Stimulated activated CD4-positive, alpha-beta T cell treated with anti-CD3 and anti-CD28 coated beads, Interleukin-4, amount 100 ng/mL, for 48 hours (primary cell): ENCODE results near the gene DAP3.
"Not testable (repeated sequence)": the region's sequence is repeated elsewhere in the genome, so short reads cannot be mapped to it uniquely, and the experiment has no call there.

ENCODE experiments used
- DNase-seq, 2 donors: peaks; one replicate each; pipeline ENCODE4 v3.0.0-alpha.2; 2020; ENCODE audit warnings: low read depth in 2 of 2

The DAP3 gene

GRCh38 chr1:155689081-155689607 lies at the start of gene DAP3:
Gene DAP3, plus strand, starts transcription at chr1:155689091. Its CDS starts 20,689 bp downstream, at chr1:155709780.
- DNase-seq = not testable (repeated sequence)

GRCh38 chr1:155640367-155640766 lies 48.5 kb upstream of the DAP3 start:
- no peak for DNase-seq

- DNase-seq = not testable (repeated sequence)
Observed at GRCh38 chr1:155642559-155643180, 46.2 kb upstream of the DAP3 start.

DNA sequence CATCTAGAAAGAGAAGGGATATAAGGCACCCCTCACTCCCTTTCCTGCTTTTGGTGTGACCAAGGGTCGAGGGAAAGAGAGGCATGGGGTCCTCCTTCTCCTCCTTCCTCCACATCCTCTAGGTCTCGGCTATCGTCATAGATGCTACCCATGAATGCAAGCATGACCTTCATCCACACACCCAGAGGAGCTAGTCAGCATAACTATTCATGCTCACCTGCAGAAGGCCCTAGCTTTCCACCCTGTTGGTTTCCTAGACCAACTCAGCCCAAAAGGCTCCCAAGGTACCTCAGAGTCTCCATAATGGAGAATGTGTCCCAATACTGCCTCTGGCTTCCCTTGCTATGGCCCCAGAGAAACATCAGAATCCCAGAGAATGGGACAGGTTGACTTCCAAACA lies 45.7 kb upstream of the DAP3 start:
- DNase-seq = no peak

DNA sequence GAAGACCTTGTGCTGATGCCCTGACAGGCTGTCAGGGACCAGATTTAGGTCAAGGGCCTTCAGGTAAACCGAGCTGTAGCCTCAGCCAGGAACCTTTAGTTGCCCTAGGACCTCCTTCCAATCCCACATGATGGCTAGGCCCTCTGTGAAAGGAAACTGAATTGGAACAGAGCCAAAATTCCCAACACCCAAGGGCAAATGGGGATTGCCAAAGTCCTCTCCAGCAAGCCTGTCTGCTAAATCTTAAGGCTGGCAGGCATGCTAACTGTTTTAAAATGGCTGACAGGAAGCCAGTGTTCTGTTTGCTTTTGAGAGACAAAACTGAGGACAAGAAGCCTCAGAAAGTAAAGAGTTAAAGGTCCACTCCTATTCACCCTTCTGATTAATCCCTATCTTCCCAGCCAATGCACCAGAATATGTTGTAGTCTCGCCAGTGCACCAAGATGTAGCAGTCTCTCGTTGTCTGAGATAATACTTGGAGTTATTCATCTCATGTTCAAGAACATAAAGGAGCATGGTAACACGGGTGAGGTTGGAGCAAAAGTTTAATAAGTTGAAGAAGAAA lies 43.8 kb upstream of the DAP3 start:
- DNase-seq = no peak

DNA sequence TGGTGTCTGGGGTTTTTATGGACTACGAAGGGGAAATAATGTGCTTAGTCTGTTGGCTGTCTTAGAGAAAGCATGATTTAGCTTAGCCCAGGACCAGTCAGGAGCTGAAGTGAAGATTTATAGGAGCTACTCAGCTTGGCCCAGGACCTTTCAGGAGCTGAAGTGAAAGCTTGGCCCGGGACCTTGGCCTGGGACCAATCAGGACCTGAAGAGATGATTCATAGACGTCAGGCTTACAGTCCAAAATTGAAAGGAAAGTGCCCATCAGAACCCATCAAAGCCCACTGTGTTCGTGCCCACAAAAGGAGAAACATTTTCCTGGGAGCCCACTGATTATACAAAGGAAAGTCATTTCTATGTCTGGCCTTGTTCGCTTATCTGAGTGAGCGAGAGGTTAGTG lies 43.2 kb upstream of the DAP3 start:
- DNase-seq = no peak

DNA sequence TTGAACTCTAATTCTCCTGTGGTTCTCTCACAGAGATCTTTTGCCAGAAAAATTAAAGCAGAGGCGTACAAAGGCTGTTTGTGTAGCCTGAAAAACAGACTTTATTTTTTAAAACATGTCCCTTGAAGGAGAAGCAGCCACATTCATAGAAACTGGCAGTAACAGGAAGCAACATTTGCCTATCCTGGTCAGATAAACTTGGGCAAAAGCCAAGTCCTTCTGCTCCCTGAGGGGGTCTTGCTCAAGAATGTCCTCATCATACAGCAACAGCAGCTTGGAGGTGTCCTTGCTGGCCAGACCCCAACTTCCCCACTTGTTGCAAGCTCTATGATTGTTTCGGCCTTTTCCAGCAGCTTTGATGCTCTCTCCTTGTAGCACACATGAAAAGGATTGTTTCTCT lies 42.6 kb upstream of the DAP3 start:
- DNase-seq = no peak

GRCh38 chr1:155648207-155649147 lies 40.4 kb upstream of the DAP3 start:
- no peak for DNase-seq

DNA sequence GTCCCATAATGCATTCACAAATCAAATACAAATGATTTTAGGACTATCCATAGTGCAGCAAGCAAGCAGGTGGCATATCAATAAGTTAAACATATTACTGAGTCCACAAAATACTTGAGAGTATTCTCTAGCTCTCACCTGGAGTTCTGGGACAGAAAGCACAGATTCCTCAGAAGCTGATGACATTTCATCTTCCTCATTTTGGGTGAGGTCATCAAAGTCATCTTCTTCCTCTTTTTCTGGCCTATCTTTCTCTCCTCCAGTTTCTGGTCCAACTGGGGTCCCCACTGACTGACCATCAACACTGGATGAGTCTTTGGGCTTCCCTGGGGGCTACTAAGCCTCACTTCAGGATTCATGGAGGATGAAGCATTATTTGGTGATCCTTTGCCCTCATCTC lies 39.2 kb upstream of the DAP3 start:
- DNase-seq = no peak

DNA sequence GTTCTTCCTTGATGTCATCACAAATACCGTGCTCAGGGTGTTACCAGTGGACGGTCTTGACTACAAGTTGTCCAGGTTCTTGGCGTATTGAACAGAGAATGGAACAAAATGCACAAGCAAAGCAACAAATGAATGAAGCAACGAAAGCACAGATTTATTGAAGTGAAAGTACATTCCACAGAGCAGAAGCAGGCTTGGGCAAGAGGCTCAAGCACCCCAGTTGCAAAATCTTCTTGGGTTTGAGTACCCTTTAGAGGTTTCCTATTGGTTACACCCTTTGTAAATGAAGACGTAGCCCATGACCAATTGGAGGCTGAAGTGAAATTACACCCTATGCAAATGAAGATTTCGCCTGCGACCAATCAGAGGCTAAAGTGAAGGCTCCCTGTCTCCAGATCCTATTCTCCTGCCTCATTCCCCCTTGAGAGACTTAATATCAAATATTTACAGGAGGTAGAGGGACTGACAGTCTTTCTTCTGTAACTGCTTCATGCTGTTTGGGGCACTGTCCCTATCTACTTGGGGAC lies 38.6 kb upstream of the DAP3 start:
- no peak for DNase-seq

DNA sequence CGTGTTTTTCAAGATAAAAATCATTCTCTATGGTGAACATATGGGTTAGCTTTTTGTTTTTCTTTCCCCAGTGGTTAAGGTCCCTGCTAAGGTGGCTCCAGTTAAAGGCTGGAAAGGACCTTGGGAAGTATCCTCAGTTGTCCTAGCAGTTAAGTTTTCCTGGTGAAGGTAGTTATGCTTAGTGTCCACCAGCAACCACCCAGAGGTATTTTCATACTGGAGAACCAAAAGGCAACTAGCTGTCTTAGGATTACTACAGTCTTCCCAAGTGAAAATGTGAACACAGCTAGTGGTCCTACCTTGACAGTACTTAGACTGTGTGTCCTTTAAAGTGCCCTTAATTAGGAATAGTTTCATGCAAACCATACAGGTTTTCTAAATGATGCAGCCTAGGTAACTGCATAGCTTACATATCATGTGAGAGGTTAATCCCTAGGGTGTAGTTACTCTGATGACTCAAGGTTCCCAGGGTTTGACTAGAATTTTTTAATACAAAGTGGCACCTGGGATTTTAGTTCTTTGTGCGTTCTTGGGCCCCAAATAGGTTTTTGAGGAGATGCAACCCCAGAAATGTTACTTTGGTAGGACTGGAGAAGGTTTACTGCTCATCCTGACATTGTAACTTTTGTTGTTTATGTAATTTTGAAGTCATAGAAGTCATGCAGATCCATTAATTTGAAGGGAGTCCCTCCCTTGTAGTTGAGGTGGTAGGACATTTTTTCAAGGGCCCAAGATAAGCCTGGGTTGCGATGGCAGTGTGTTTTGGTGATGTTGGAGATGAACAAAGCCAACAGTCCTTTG lies 36.8 kb upstream of the DAP3 start:
- DNase-seq = no peak

- DNase-seq = no peak
Observed at GRCh38 chr1:155652951-155653350, 35.9 kb upstream of the DAP3 start.

- no peak for DNase-seq
Observed at GRCh38 chr1:155657463-155657862, 31.4 kb upstream of the DAP3 start.

DNA sequence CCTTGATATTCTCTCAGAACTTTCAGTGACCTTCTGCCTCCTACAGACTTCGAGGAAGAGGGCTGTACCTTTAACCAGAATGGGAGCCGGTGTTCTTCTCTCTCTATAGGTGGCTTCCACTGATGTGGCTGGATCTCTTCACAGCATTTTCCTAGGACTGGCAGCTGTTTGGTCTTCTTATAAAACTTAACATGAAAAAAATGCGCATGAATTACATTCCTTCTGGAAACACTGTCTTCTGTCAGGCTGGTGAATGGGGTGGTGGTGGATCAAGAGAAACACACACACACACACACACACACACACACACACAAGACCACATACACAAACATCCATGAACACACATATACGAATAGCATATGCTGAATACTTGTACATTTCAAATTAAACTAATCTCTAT lies 27.7 kb upstream of the DAP3 start:
- not testable (repeated sequence) for DNase-seq

DNA sequence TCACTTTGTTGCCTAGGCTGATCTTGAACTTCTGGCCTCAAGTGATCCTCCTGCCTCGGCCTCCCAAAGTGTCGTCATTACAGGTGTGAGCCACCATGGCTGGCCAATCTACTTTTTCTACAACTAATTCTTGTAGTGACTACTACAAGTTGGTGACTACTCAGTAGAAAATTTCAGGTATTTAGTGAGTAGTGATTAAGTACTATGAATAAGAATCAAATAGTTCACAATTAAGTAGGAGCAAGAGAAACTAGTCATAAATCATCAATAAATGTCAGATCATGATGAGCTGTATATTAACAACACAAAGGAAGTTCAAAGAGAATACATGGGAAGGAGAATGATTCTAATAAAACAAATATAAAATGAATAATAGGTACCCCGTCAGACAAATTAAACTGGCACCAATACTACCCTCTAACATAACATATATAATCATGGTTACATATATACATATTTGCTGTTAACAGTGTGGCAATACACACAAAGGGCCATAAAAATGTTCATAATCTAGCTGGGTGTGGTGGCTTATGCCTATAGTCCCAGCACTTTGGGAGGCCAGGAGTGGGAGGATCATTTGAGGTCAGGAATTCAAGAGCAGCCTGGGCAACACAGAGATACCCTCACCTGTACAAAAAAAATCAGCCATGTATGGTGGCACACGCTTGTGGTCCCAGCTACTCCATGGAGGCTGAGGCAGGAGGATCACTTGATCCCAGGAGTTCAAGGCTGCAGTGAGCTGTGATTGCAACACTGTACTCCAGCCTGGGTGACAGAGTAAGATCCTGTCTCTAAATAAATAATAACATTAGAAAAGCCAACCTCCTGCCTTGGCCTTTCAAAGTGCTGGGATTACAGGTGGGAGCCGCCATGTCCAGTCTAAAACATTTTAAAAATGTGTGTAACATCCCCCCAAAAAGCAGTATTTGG lies 19.4 kb upstream of the DAP3 start:
- DNase-seq = no peak

DNA sequence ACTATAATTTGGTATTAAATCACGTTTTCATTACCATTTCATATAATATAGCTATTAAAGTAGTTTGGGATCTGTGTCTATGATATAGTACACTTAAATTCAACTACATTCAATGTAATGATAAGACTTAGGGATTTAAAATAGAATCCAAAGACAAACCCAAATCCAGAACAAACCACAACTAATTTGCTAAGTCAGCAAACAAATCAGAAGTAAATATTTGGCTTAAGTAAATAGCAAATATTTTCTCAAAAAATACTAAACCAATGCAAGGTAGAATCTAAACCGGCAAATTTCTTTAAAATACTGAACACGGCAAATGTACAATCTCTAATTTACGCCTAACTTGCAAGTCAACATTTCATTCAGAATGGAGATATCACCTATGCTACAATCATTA lies 17.1 kb upstream of the DAP3 start:
- DNase-seq = no peak

DNA sequence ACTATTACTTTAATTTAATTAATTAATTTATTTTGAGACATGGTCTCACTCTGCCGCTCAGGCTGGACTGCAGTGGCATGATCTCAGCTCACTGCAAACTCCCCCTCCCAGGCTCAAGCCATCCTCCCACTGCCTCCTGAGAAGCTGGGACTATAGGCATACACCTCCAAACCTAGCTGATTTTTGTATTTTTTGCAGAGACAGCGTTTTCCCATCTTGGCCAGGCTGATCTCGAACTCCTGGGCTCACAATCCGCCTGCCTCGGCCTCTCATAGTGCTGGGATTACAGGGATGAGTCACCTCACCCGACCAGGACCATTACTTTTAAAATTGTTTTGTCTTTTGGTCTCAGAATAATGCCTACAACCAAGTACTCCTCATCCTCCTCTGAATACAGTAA lies 15.9 kb upstream of the DAP3 start:
- no peak for DNase-seq

- no peak for DNase-seq
Observed at GRCh38 chr1:155678027-155678426, 10.9 kb upstream of the DAP3 start.

GRCh38 chr1:155678992-155679391 lies 9.9 kb upstream of the DAP3 start:
- DNase-seq = not testable (repeated sequence)

GRCh38 chr1:155680531-155680930 lies 8.4 kb upstream of the DAP3 start:
- DNase-seq = no peak
